Activated CD4-positive, CD25-positive, alpha-beta regulatory T cell treated with anti-CD3 and anti-CD28 coated beads, Interleukin-2, amount 50 U/mL, for 24 hours (primary cell): ENCODE data around the gene DNAJB12.
"Not testable (repeated sequence)": the region's sequence is repeated elsewhere in the genome, so short reads cannot be mapped to it uniquely, and the experiment has no call there.

Experiments
- ATAC-seq, 2 donors: fragments of 150-1000 bp; cut with Tn5 transposase; one replicate each; pipeline ENCODE4 v1.10.0; 2021; ENCODE audit warnings: mild to moderate bottlenecking in 1 of 2, moderate library complexity in 1 of 2

The DNAJB12 gene

DNA sequence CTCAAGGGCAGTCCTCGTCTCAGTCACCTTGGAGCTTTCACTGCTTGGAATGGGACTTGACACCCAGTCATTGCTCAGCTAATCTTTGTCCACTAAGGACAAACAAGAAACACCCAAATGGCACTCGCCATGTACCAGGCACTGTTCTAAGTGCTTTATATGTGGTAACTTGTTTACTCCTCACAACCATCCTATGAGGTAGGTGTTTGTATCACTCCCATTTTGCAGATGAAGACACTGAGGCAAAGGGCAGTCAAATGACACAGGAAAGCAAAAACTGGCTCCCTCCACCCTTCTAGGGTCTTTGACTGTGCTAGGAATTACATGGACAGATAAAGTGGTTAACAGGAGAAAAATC is 24.7 kb downstream of the DNAJB12 start:
- no peak for ATAC-seq

DNA sequence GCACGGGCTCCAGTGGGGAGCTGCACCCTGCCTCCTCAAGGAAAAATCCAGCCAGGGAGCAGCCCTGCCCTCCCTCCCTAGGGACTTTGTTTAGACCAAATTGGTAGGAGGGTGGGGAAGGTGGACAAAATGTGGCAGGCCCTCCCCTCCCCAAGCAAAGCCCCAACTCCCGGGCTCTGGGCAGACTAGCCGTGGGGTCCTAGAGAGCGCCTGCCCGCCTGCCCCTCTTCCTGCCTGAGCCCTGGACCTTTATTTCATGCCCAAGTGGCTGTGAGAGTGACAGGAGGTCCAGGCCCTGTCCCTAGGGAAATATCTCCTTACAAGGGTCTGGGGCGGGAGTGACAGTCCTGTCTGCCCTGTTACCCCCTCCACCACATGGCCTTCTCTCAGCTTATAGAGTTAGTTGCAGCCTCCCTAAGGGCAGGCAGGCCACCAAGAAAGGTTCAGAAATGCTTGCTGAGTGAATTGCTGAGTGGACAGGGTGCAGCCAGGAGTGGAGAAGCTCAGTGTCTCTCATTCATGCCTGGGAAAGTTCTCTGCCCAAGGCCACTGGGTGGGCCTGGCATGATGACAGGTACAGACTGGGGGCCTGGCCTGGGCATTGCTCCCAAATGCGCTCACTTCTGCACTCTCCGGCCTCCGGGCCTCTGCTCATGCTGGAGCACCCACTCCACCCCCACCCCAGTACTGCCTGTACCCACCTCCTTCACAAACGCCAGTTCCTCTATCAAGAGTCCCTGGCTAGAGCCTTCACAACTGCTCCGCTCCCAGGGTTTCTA is 25.2 kb downstream of the DNAJB12 start:
- no peak for ATAC-seq

DNA sequence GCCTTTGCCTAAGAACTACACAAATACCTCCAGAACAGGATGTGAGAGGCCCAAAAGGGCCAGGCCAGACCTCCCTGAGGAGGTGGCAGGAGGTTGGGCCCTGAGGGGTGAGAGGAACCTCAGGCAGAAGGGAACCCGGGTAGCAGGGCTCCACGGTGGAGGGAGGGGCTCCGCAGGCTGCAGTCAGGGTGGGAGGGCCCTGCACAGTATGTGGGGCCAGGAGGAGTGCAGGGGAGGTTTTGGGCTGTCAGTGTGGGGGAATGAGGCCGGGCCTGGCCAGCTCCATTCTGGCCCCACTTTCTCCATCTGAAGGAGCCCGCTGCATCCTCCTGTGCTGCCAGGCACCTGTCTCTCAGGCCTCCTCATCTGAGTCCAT is 25.9 kb downstream of the DNAJB12 start:
- ATAC-seq = no peak

DNA sequence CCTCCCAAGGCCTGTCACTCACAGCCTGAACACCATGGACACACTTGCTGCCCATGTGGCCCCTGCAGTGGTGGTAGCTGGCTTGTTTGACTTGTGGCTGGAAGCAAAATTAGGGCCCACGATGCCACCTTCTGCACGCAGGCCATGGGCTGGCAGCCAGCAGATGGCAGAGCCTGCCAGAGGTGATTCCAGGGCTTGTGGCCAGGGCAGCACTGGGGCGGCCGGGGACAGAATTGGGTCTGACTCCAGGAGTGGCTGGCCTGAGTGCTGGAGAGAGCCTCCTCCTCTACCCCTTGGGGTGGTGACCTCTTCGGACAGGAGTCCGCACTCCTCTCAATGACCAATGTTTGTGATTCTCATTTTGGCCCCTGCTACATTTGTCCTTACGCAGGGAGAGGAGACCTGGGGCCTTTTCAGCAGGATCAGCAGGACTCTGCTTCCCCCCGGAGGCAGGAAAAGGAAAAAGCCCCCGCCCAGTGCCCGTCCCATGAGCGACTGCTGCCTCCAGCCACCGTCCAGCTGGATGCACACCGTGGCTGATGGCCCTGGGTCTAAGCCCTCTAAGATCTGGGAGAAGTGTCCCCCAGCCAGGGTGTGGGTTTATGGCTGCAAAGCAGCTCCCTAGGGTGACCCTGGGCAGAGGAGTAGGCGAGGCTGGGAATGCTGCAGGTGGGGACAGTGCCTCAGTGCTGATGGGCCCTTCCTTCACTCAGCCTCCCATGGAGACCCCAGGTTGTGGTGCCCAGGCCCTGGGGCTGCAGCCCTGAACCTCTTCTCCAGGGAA is 26.5 kb downstream of the DNAJB12 start:
- ATAC-seq = no peak

DNA sequence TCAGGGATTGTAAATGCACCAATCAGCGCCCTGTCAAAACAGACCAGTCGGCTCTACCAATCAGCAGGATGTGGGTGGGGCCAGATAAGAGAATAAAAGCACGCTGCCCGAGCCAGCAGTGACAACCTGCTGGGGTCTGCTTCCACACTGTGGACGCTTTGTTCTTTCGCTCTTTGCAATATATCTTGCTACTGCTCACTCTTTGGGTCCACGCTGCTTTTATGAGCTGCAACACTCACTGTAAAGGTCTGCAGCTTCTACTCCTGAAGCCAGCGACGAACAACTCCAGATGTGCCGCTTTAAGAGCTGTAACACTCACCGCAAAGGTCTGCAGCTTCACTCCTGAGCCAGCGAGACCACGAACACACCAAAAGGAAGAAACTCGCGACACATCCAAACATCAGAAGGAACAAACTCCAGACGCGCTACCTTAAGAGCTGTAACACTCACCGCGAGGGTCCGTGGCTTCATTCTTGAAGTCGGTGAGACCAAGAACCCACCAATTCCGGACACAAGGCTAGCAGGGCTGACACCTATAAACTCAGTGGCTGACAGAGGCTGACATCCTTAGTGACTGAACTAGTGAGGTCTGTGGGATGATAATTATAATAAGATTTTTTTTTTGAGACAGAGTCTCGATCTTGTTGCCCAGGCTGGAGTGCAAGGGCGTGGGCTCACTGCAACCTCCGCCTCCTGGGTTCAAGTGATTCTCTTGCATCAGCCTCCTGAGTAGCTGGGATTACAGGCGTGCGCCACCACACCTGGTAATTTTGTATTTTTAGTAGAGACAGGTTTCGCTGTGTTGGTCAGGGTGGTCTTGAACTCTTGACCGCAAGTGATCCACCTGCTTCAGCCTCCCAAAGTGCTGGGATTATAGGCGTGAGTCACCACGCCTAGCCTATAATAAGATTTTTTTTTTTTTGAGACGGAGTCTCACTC is 27.8 kb downstream of the DNAJB12 start:
- ATAC-seq = peak; percentile 17 to 18

DNA sequence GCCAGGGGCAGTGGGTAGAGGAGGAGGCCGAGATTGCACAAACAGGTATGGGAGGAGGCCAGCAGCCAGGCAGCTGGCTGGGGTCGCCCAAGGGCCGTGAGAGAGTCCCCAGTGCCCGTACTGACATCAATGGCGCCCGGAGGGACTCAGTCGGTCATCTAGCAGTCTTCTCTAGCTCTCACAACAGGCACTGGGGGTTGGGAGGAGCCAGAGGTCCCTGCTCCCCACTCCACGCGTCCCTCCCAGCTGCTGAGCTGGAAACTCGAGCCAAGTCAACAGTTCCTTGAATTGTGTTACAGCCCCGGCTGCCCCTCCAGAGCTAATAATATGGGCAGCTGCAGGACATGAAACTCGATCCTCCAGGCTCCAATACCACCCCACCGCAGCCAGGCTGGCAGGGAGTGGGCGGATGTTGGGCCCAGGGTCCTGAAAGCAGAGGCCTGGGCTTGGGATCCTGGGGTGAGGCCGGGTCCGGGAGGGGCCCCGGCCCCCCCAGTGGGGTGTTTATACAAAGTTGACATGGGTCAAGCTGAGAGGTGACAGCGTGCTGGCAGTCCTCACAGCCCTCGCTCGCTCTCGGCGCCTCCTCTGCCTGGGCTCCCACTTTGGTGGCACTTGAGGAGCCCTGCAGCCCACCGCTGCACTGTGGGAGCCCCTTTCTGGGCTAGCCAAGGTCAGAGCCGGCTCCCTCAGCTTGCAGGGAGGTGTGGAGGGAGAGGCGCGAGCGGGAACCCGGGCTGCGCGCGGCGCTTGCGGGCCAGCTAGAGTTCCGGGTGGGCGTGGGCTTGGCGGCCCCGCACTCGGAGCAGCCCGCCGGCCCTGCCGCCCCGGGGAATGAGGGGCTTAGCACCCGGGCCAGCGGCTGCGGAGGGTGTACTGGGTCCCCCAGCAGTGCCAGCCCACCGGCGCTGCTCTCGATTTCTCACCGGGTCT is 29.2 kb downstream of the DNAJB12 start:
- ATAC-seq = not testable (repeated sequence)

DNA sequence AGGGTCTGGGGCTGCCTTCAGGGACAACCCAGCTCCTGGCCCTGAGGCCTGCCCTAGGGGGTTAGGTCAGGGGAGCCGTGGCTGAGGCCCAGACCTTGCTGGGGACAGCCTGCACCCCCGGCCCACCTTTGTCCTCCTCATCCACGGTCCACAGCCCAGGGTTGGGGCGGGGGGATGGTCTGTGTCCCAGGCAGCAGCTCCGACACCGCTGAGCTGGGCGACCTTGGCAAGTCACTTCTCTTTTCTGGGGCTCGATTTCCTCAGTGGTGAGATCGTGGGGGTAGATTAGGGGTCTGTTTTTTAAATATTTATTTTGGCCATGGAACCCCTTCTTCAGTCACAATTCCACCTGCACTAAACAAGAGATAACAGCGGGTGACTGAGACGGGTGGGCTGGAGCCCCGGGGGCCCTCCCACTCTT is 30.9 kb downstream of the DNAJB12 start:
- no peak for ATAC-seq

DNA sequence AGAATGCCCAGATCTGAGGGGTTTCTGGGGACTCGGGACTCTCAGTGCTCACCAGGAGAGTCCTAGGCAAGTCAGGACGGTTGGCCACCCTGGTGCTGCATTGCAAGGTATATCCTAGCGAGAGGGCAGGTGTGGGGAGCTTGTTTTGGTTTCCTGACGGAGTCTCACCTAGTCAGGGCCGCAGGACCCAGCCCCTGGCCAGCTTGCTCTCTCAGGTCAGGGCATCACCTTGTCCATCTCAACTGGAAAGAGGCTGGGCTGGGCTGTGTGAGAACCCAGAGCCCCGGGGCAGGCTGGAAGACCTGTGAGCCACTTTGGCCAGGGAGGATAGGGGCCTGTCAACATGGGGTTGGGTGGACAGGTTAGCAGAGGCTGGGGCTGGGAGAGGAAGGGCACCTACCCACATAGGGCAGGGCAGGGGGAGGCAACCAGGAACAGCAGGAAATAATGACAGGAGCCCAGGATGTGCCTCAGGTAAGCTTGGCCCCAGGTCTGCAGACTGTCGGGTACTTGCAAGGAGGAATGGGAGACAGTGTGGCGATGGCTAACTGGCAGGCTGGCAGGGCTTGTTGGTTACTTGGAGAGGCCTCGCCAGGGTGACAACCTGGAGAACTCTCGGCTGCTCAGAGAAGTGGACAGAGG is 31.5 kb downstream of the DNAJB12 start:
- no peak for ATAC-seq

DNA sequence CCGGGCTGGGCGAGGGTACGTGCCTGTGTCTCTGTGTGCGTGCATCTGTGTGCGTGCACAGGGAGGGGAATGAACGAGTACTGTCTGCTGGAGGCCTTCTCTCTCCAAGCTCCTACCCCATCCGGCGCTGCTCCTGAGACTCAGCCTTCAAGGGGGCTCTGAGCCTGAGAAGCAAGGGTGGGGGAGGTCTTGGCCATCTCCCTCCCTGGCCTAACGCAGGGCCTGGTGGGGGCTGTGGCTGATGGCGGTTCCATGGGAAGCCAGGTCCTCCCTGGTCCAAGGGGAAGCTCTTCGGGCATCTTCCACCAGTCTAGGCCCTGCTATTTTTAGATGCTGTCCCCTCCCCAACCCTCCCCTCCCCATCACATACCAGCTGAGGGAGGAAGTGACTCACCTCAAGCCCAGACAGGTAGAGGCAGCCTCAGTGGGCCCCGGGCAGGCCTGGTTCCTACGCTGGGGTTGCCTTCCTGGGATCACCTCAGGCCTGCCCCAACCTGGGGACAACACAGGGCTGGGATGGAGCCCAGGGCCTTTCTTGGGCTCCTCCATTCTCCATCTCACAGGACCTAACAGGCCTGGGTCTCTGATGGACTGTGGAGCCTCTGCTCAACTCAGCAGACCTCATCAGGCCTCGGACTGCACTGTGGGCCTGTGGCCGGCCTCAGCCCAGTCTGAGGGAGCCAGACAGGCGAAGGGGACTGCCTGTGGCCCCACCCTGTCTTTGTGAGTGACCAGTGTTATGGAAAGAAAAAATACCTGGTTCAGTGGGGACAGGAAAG is 32.2 kb downstream of the DNAJB12 start:
- ATAC-seq = peak; percentile 5 to 6

DNA sequence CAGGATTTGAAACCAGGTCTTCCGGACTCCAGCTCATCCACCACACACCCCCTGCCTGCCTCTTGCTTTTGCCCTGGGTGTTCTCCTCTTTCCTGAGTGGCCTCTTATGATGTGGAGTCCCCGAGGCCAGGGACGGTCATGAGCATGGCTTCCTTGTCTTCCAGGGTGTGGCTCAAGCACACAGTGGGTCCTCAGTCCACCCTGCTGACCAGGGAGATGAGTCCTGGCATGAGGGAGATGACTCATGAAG is 32.8 kb downstream of the DNAJB12 start:
- no peak for ATAC-seq

DNA sequence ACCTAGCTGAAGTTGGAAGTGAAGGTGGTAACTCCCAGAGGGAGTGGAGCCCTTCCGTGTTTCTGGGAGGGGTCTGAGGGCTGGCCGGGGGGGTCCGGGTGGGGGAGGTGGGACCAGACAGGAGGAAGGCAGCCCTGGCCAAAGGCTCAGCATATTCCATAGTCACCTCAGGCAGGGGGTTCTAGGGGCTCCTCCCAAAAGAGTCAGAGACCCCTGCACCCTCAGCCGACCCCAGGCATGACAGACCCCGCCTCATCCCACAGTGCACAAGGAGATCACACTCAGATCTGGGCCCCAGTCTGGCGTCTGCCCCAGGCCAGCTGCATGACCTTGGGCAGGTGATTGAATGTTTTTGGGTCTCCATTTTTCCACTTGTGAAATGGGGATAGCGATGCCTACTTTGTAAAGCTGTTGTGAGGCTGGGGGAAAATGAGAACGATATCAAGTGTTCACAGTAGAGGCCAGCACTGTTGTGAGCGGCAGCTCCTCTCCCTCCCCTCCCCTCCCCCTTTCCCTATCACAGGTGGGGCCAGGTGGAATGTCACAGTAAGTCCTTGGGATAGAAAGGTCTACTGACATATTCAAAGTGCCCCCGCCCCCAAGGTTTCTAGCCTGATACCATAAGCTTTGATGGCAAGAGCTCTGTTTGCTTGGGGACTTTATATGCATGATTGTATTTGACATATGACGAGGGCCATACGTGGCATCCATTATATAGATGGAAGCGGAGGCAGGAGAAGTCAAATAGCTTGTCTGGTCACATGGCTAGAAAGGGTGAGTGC is 33.3 kb downstream of the DNAJB12 start:
- ATAC-seq = no peak

DNA sequence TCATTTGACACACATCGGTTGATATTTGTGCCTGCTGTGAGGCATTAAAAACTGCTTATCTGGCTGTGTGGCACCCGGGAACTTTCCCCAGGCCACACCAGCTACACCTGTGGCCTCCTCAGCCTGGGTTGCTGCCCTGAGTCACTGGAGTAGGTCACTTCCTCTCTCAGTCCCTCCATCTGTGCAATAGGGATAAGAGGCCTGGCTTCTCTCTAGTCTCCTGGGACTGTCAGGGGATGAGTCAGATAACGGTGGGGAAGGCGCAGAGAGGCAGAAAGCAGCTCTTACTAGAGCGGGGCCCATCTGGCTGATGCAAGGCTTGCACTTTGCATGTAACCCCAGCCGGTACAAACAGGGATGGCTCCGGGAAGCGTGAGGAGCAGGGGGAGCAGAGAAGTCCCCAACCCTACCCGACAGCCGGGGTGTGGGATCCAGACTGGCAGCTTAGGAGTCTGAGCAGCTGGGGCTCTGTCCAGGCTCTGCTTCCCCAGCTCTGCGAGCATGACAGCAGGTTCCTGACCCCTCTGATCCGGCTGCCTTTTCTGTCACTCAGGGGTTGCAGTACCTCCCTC is 34.0 kb downstream of the DNAJB12 start:
- ATAC-seq = peak; percentile 74 to 77

DNA sequence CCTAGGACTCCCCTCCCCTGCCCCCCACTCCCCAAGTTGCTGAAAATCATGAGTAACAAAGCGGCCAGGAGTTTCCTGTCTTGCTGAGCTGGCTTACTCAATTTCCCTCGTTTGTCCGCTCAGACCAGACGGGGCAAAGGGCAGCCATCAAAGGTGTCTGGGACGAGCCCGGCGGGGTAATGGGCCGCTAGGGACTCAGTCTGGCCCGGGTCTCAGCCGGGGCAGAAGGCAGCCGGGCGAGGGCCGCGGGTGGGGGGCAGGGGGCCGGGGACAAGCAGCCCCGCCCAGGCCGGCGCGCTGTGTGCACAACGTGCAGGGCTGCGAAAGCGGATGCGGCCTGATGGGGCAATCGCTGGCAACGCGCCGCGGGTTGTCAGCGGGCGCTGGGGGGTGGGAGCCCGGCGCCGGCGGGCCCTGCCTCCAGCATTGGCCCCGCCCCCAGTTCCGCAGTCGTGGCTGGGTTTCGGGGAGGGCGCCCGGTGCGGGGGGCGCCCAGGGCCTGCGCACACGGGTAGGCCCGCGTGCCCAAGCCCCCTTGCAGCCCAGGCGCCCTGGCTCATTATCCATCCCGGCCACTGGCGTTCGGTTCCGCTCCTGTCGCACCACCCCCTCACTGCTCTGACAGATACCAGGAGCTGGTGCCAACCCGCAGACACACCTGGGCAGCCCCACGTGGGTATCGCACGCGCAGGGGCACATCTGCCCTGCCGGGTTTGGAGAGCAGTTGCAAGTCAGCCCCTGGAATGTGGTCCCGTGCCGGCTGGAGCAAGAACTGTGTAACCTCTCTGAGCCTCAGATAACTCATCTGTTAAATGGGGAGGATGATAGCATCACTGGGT is 35.1 kb downstream of the DNAJB12 start:
- peak; percentile 62 to 68 for ATAC-seq

DNA sequence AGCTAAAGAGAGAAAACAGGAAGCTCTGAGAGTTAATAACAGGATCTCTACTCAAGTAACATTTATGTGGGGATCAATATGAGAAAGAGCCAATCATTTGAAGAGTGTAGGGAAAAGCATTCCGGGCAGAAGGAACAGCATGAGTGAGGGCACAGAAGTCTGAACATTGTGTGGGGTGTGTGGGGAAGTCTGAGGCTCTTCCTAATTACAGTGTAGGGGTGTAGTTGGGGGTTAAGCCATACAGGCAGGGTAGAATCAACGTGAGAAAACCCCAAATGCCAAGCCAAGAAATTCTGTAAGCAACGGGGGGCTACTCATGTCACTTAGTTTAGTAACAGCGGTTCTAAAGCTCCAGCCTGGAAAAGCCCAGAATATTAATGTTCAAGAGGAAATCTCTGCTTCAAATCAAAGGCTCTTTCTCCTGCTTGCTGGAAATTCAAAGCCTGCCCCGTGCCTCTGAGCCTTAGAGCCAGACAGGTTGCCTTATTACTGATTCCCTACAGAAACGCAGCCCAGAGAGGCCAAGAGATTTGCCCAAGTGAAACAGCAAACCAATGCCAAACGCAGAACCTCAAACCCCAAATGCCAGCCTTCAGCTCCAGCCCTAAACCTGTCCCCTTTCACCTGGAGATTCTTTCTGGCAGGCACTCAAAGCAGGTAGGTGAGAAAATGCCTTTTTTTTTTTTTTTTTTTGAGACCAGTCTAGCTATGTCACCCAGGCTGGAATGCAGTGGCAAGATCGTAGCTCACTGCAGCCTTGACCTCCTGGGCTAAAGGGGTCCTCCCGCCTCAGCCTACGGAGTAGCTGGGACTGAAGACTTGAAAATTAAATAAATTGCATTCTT is 36.1 kb downstream of the DNAJB12 start:
- no peak for ATAC-seq

DNA sequence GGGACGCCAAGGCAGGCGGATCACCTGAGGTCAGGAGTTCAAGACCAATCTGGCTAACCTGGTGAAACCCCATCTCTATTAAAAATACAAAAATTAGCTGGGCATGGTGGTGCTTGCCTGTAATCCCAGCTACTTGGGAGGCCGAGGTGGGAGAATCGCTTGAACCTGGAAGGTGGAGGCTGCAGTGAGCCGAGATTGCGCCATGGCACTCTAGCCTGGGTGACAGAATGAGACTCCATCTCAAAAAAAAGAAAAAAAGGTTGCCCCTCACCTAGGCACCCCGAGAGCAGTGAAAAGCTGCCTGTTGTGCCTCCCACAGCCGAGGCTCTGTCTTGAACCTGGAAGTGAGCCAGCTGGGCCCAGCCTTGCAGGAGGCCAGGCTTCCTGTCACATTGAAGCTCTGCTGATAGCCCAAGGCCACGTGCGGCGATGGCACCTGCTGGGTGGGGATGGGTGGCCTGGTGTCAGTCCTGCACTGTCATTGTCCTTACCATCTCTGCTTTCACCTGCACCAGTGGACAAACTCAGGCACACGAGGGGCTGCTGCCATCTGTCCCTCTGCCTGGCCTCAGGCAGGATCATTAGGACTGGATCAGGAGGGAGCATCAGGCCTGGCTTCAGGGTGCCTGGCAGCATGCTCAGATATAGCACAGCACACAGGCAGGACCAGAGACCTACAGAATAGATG is 37.8 kb downstream of the DNAJB12 start:
- ATAC-seq = no peak

DNA sequence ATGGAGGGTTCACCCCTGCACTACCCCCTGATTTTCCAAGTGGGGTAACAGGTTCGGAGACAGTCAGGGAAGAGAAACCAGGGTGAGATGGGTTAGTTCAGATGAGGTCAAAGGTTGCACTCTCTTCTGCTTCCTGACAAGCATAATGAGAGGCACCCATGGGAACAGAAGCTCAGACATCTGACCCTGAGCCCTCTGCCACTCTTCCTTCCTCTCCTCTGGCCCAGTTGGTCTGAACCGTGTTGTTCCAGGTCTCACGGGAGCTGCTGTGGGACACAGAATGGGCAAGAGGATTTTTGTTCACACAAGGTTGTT is 38.4 kb downstream of the DNAJB12 start:
- no peak for ATAC-seq

DNA sequence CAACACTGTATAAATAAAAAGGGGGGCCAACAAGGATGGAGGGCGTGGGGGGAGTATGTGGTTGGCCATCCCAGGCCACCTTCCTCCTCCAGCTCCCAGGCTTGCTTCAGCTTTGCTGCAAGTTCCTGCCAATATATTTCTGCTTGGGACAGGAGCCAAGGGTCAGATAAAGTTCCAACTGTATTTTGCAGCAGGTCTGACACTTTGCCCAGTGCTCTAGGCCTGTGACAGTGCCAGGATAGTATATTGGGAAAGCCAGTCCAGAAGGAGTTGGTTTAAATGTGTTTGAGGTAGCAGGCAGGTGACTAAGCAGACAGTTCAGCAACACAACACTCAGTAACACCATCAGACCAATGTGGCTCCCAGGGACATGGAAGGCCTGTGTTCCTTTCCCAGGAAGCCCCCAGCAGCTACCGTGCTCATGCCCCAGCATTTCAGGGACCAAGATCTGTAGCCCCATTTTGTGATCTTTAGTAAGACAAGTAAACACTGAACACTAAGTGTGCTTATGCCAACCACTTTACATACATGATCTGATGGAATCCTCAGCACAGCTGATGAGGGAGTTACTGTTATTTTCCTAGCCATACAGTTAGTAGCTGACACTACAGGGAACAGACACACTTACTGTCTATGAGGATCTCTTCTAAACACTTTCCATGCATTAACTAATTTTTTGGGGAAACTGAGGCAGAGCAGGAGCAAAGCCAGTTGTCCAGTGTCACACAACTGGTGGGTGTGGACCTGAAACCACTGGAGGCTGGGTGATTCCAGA is 38.9 kb downstream of the DNAJB12 start:
- no peak for ATAC-seq
